Esophagus muscularis mucosa (tissue), 3 donors: Measurements from ENCODE around the gene ALS2.
A peak's percentile ranks its signal among the peaks of the same experiment; 100 is the strongest.

Experiments used
- CTCF ChIP-seq, 3 experiments: fragments of 200-600 bp in 2 of 3; fragments of 450-650 bp in 1 of 3; sonication (generic) in 2 of 3; IDR thresholded peaks; one replicate each; pipeline ENCODE4 v1.5.1; 2017 to 2019; ENCODE audit warnings: antibody characterized with exemption in 3 of 3, mild to moderate bottlenecking in 2 of 3, moderate library complexity in 1 of 3
- POLR2AphosphoS5 ChIP-seq, 2 donors: sonication (generic); formaldehyde crosslinking; IDR thresholded peaks; one replicate each; pipeline ENCODE4 v1.6.1; 2017; ENCODE audit warnings: antibody characterized with exemption in 2 of 2

DNA sequence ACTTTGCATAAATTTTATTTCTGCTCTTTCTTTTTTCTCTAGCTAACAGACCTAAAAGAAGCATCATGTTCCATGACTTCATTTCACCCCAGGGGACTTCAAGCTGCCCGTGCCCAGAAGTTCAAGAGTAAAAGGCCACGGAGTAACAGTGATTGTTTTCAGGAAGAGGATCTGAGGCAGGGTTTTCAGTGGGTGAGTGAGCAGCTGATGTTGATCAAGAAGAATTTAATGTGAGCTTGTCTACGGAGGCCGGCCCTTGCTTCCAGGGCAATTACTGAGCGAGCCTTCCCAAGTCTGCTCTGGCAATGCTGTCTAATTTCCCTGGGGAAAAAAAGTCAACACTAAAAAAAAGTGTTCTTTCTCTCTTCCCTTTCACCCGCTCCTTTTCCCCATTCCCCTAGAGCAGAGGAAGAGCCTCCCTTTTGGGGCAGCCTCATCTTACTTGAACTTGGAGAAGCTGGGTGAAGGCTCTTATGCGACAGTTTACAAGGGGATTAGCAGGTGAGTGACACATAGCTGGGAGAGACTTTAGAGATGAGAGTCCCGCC is 26.8 kb upstream of the ALS2 start:
- TF ChIP-seq CTCF (IDR thresholded peaks at IDR 0.05) (no peak), POLR2AphosphoS5 (IDR thresholded peaks at IDR 0.05) (peak in 1 of 2 donors; percentile 8)
